Fibroblast of villous mesenchyme (primary cell): ENCODE results near the gene FRMD4B. TPM values are rescaled to one million over a fixed set of nuclear protein-coding genes. Genes with fewer than 3 reads are reported as not detected.
A peak's percentile ranks its signal among the peaks of the same experiment; 100 is the strongest.
"Not testable (repeated sequence)": the region's sequence is repeated elsewhere in the genome, so short reads cannot be mapped to it uniquely, and the experiment has no call there.

Experiments
- DNase-seq: peaks from one replicate; pipeline ENCODE4 v3.0.0-alpha.2; 2010; ENCODE audit warnings: low read depth
- H3K4me3 ChIP-seq: 2 replicates; pipeline ENCODE4 v1.5.1; 2011; ENCODE audit warnings: low read depth, mild to moderate bottlenecking, low read length
- total RNA-seq: library from RNA; depleted of rRNA; stranded (reverse); fragments of >200 nt; gene quantifications from 2 replicates; pipeline ENCODE4 v1.2.3, GENCODE V29; 2012
- TF ChIP-seq, protein P1 (sequence below): IDR thresholded peaks from 2 replicates; pipeline ENCODE4 v1.5.1; 2012; ENCODE audit warnings: low read depth, mild to moderate bottlenecking, low read length; ENCODE audit not compliant: insufficient read depth

Gene FRMD4B
- total RNA-seq, 1 donor: under 0.01 TPM

DNA sequence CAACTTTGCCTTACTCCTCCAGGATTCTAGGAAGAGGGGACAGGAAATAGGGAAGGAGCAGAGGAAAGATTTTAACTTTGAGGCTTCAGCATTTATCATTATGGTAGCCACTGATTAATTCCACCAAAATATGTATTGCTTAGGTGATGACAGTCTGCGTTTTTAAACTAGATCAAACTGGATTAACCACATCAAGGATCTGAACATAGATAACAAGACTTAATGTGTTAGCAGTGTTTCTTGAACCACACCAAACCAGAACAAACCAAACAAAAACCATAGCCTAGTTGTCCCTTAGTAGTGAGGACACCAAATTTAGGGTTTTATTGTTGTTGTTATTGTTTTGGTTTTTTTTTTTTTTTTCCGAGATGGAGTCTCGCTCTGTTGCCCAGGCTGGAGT is 150.0 kb downstream of the FRMD4B start:
- H3K4me3 ChIP-seq: no peak overlapping the region
- TF ChIP-seq, protein P1, sequence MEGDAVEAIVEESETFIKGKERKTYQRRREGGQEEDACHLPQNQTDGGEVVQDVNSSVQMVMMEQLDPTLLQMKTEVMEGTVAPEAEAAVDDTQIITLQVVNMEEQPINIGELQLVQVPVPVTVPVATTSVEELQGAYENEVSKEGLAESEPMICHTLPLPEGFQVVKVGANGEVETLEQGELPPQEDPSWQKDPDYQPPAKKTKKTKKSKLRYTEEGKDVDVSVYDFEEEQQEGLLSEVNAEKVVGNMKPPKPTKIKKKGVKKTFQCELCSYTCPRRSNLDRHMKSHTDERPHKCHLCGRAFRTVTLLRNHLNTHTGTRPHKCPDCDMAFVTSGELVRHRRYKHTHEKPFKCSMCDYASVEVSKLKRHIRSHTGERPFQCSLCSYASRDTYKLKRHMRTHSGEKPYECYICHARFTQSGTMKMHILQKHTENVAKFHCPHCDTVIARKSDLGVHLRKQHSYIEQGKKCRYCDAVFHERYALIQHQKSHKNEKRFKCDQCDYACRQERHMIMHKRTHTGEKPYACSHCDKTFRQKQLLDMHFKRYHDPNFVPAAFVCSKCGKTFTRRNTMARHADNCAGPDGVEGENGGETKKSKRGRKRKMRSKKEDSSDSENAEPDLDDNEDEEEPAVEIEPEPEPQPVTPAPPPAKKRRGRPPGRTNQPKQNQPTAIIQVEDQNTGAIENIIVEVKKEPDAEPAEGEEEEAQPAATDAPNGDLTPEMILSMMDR: no peak
- no peak for DNase-seq

DNA sequence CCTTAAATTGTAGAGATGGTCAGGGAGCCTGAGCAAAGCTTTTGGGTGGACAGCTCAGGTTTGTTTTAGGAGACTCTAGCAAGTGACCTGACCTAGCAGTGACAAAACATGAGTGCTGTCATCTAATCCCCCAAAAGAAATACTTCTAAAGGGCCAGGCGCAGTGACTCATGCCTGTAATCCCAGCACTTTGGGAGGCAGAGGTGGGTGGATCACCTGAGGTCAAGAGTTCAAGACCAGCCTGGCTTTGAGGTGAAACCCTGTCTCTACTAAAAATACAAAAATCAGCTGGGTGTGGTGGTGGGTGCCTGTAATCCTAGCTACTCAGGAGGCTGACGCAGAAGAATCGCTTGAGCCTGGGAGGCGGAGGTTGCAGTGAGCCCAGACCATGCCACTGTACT is 150.7 kb downstream of the FRMD4B start:
- not testable (repeated sequence) for DNase-seq, H3K4me3 ChIP-seq

DNA sequence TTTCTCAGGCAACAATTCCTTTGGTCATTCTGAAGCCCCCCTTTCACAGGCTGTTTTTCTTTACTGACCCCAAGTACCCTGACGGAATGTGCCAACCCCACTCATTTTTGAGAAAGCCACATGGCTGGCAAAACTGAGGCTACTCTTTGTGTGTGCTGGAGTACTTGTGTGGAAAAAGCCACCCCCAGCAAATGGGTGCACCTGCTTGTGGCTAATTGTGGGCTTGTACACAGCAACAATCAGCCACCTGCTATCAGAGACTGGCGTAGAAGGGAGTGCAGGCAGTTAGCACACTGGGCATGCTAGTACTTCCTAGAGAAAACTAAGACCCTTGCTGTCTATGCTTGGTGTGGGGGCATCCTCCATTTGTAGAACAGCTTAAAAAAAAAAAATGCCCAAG is 153.4 kb downstream of the FRMD4B start:
- DNase-seq: no peak
- H3K4me3 ChIP-seq: no peak overlapping the region
- TF ChIP-seq, protein P1: no peak

DNA sequence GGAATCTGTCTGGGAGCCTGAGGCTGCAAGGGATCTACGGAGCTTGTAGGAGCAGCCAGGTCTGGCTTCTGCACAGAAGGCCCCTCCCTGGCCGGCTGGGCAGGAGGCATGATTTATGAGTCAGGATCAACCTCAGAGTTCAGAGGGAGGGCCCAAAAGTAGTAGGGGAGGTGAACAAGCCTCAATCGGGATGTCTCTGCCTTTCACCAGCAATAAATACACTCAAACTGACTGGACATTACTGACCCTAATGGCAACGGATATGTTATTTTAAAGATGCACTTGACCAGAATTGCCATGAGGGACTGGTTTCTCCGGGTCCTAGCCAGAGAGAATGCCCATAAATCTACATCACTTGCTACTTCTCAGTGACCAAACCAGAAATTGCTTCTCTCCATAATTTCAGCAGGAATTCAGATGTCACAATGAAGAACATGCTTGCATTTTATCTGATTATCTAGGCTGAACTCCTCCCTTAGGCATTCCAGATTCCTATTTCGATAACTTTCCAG is 153.9 kb downstream of the FRMD4B start:
- peak; percentile 73 for DNase-seq
- TF ChIP-seq, protein P1: no peak
- H3K4me3 ChIP-seq: no peak overlapping the region

DNA sequence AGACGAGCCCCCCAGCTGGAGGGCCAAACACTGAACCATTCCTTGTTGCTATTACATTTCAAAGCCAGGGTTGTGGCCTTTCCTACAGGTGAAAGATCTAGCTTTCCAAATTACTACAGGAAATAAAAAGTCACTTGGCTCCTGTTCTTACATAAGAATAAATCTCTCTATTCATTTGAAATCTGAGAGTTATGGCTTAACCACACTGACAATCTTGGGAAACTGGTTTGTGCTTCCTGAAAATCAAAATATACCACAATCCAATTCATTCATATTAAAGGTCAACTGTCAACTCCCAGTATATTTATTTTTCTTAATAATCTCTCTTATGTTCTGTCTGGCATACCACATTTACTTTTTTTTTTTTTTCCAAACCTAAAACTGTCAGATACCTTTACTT is 159.8 kb downstream of the FRMD4B start:
- DNase-seq: no peak
- H3K4me3 ChIP-seq: no peak overlapping the region
- TF ChIP-seq, protein P1: no peak

DNA sequence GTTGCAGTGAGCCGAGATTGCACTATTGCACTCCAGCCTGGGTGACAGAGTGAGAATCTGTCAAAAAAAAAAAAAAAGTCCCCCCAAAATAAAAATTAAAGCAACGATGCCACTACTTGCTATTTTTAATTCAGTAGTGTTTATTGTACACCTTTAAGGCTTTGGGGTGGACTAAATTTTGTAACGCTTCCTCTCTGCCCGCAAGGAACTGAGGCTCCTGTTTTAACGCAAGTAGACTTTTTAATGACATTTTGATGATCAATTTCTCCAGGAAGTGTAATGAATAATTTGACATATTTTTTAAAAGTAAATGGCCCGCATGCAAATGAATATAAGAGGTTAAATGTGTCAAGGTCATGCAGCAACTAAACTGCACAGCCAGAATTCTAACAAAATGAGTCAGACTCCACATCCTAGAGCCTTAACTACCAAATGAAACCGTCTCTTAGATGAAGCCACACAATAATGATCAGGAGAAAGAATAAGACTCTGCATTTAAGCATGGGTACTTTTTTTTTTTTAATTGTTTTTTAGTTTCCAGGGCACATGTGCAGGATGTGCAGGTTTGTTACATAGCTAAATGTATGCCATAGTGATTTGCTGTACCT is 166.7 kb downstream of the FRMD4B start:
- no peak for DNase-seq
- TF ChIP-seq, protein P1: no peak
- no peak overlapping the region for H3K4me3 ChIP-seq

DNA sequence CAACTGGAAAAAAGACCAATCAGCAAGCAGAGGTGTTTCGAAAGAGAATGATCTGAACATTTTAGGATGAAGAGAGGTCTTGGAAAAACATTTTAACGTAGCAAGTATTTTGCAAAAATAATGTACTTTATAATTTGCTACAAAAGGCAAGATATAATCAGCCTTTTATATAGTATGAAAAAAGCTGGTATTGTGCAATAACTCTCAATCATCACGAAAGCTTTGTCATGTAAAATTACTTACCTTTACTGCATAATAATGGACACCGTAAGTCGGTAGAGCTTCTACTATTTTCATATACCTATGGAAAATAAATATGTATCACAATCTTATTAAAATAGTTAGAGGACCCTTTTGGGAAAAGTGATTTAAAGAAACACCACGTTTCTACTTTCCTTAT is 167.8 kb downstream of the FRMD4B start:
- no peak for DNase-seq
- TF ChIP-seq, protein P1: no peak
- H3K4me3 ChIP-seq: no peak overlapping the region
